H9 (cell line): ENCODE data around the gene ATAD3B. TPM values are rescaled to one million over a fixed set of nuclear protein-coding genes. Genes with fewer than 3 reads are reported as not detected.

Experiments
- DNase-seq: peaks from one replicate; pipeline ENCODE4 v3.0.0-alpha.2; 2017
- H2AFZ ChIP-seq: one replicate; pipeline ENCODE4 v1.6.1; 2013; ENCODE audit warnings: mild to moderate bottlenecking, low read length, control low read depth, moderate library complexity
- H2AK5ac ChIP-seq: 2 replicates; pipeline ENCODE4 v1.6.1; 2013; ENCODE audit warnings: low read length, control low read depth, mixed read lengths; ENCODE audit not compliant: insufficient read length
- H2BK120ac ChIP-seq: one replicate; pipeline ENCODE4 v1.6.1; 2013; ENCODE audit warnings: low read depth, mild to moderate bottlenecking, low read length, control low read depth, inconsistent platforms; ENCODE audit not compliant: poor library complexity, severe bottlenecking
- H2BK12ac ChIP-seq: 2 replicates; pipeline ENCODE4 v1.6.1; 2013; ENCODE audit warnings: low read length, control low read depth, mixed read lengths, low read depth; ENCODE audit not compliant: insufficient read length
- H2BK15ac ChIP-seq: 2 replicates; pipeline ENCODE4 v1.6.1; 2013; ENCODE audit warnings: low read depth, low read length, control low read depth
- H2BK20ac ChIP-seq: one replicate; pipeline ENCODE4 v1.6.1; 2013; ENCODE audit warnings: low read depth, mild to moderate bottlenecking, low read length, control low read depth, inconsistent platforms; ENCODE audit not compliant: poor library complexity, severe bottlenecking
- H2BK5ac ChIP-seq: 2 replicates; pipeline ENCODE4 v1.6.1; 2013; ENCODE audit warnings: low read length, control low read depth, mixed read lengths; ENCODE audit not compliant: insufficient read length
- H3K14ac ChIP-seq: 2 replicates; pipeline ENCODE4 v1.6.1; 2013; ENCODE audit warnings: low read length, control low read depth; ENCODE audit not compliant: insufficient read depth
- H3K18ac ChIP-seq: 2 replicates; pipeline ENCODE4 v1.6.1; 2013; ENCODE audit warnings: low read depth, mild to moderate bottlenecking, mixed read lengths, low read length, control low read depth; ENCODE audit not compliant: insufficient read length
- H3K23ac ChIP-seq: 2 replicates; pipeline ENCODE4 v1.6.1; 2013; ENCODE audit warnings: low read length, control low read depth, mixed read lengths, low read depth; ENCODE audit not compliant: insufficient read length
- H3K23me2 ChIP-seq: 2 replicates; pipeline ENCODE4 v1.6.1; 2013; ENCODE audit warnings: low read depth, mild to moderate bottlenecking, mixed read lengths, low read length, control low read depth; ENCODE audit not compliant: insufficient read length, poor library complexity, severe bottlenecking
- H3K27ac ChIP-seq: 2 replicates; pipeline ENCODE4 v1.5.1; 2013; ENCODE audit warnings: low read length, control low read depth, mixed read lengths, low read depth; ENCODE audit not compliant: insufficient read length
- H3K27me3 ChIP-seq: 2 replicates; pipeline ENCODE4 v1.6.1; 2013; ENCODE audit warnings: low read length, control low read depth, inconsistent platforms; ENCODE audit not compliant: insufficient read depth
- H3K4ac ChIP-seq: 2 replicates; pipeline ENCODE4 v1.6.1; 2013; ENCODE audit warnings: low read depth, mild to moderate bottlenecking, control low read depth, inconsistent platforms, low read length, moderate library complexity
- H3K4me1 ChIP-seq: 2 replicates; pipeline ENCODE4 v1.6.1; 2013; ENCODE audit warnings: low read length, control low read depth, inconsistent platforms; ENCODE audit not compliant: insufficient read depth
- H3K4me2 ChIP-seq: 2 replicates; pipeline ENCODE4 v1.6.1; 2013; ENCODE audit warnings: low read length, control low read depth, mixed read lengths; ENCODE audit not compliant: insufficient read length, insufficient read depth
- H3K56ac ChIP-seq: 2 replicates; pipeline ENCODE4 v1.6.1; 2013; ENCODE audit warnings: low read depth, mild to moderate bottlenecking, mixed read lengths, low read length, control low read depth; ENCODE audit not compliant: insufficient read length
- H3K79me1 ChIP-seq: 2 replicates; pipeline ENCODE4 v1.6.1; 2013; ENCODE audit warnings: low read depth, mild to moderate bottlenecking, moderate library complexity, low read length, control low read depth, inconsistent platforms; ENCODE audit not compliant: insufficient read depth, poor library complexity, severe bottlenecking
- H3K79me2 ChIP-seq: 2 replicates; pipeline ENCODE4 v1.6.1; 2013; ENCODE audit warnings: low read length, control low read depth, inconsistent platforms; ENCODE audit not compliant: insufficient read depth
- H3K9ac ChIP-seq: 2 replicates; pipeline ENCODE4 v1.6.1; 2013; ENCODE audit warnings: low read length, control low read depth, mixed read lengths; ENCODE audit not compliant: insufficient read length; ENCODE audit errors: extremely low read depth
- H3K9me3 ChIP-seq: one replicate; pipeline ENCODE4 v1.6.1; 2013; ENCODE audit warnings: low read depth, low read length, inconsistent platforms; ENCODE audit not compliant: control insufficient read depth
- H3T11ph ChIP-seq: one replicate; pipeline ENCODE4 v1.6.1; 2013; ENCODE audit warnings: mild to moderate bottlenecking, low read length, control low read depth, inconsistent platforms
- H4K20me1 ChIP-seq: one replicate; pipeline ENCODE4 v1.6.1; 2013; ENCODE audit not compliant: control insufficient read depth, insufficient read length, insufficient read depth
- H4K5ac ChIP-seq: 2 replicates; pipeline ENCODE4 v1.6.1; 2013; ENCODE audit warnings: low read depth, mild to moderate bottlenecking, mixed read lengths, low read length, control low read depth; ENCODE audit not compliant: insufficient read length
- H4K8ac ChIP-seq: replicated peaks from 2 replicates; pipeline ENCODE4 v1.6.1; 2013; ENCODE audit warnings: low read length, control low read depth, mixed read lengths, low read depth; ENCODE audit not compliant: insufficient read length
- H4K91ac ChIP-seq: 2 replicates; pipeline ENCODE4 v1.6.1; 2013; ENCODE audit warnings: low read depth, mild to moderate bottlenecking, moderate library complexity, mixed read lengths, low read length, control low read depth; ENCODE audit not compliant: insufficient read length
- H3K27ac Mint-ChIP-seq, 3 experiments: 2 replicates in 2 of 3; 3 replicates in 1 of 3; pipeline ENCODE4 v1.8.0; 2020 to 2021; ENCODE audit warnings: mixed read lengths in 3 of 3, mild to moderate bottlenecking in 1 of 3, moderate library complexity in 1 of 3
- H3K27me3 Mint-ChIP-seq: 2 replicates; pipeline ENCODE4 v1.8.0; 2021; ENCODE audit warnings: low read depth, mild to moderate bottlenecking, moderate library complexity, mixed read lengths
- H3K36me3 Mint-ChIP-seq, 3 experiments: 2 replicates in 2 of 3; 3 replicates in 1 of 3; pipeline ENCODE4 v1.8.0; 2020 to 2021; ENCODE audit warnings: low read depth in 3 of 3, mixed read lengths in 3 of 3; ENCODE audit not compliant: insufficient read depth in 1 of 3
- H3K4me1 Mint-ChIP-seq, 2 experiments: 2 replicates each; pipeline ENCODE4 v1.8.0; 2020; ENCODE audit warnings: mixed read lengths in 2 of 2
- H3K4me3 Mint-ChIP-seq, 2 experiments: 2 replicates in 1 of 2; 3 replicates in 1 of 2; pipeline ENCODE4 v1.8.0; 2020 to 2021; ENCODE audit warnings: mild to moderate bottlenecking in 2 of 2, mixed read lengths in 2 of 2, moderate library complexity in 1 of 2
- H3K9me3 Mint-ChIP-seq, 2 experiments: 2 replicates in 1 of 2; 3 replicates in 1 of 2; pipeline ENCODE4 v1.8.0; 2020; ENCODE audit warnings: mild to moderate bottlenecking in 2 of 2, mixed read lengths in 2 of 2, moderate library complexity in 1 of 2
- WGBS: extraction: QIAGEN DNeasy Blood & Tissue Kit; methylation state at CpG from one replicate; pipeline ENCODE4 v1.1.7; 2013; ENCODE audit warnings: missing lambda C conversion rate, low lambda C conversion rate, mixed read lengths; ENCODE audit not compliant: insufficient read length; ENCODE audit errors: extremely low coverage; 5-methylcytosine and 5-hydroxymethylcytosine counted together
- total RNA-seq: library from RNA; stranded (reverse); gene quantifications from 2 replicates; pipeline ENCODE4 v1.2.1, GENCODE V29; 2021
- TF ChIP-seq, protein P1 (sequence below): fragments of 200-600 bp; sonication (generic); conservative IDR thresholded peaks from 3 replicates; pipeline ENCODE4 v1.8.0; 2021; ENCODE audit warnings: antibody characterized with exemption, mild to moderate bottlenecking

The ATAD3B gene
- total RNA-seq, 1 experiment from 2014 or later: 78.6 TPM

DNA sequence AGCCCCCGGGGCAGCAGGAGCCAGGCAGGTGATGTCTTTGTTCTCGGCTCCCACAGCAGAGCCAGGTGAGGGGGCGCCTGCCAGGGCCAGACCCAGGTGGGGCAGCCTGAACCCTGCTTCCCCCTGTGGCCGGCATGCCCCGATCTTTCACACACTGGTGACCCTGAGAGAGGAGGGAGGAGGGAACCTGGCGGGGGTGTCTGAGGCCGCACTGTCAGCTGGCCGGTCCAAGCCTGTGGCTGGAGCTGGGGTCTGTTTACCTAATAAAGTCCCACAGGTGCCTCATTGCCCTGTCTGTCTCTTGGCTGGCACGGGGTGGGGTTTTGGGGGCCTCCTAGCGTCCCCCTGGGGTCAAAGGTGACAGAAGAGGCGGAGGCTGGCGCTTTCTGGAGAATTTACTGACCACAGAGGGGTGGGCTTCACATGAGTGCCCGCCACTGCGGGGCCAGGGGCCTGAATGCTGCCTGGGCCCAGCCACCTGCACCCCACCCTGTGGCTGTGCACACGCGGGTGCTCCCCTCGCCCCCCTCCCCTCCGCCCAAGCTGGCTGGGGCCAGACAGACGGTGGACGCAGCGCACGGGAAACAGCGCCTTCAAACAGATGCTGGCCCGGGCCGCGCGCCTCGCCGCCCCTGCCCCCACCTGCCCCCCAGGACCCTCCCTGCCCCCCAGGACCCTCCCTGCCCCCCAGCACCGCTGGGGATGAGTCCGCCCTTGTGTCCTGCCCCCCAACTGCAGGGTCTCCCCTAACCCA lies 63.0 kb downstream of the ATAD3B start:
- Histone ChIP-seq H2BK120ac (no peak overlapping the region), H3K27me3 (no peaks in the 10 kb centered on the region), H4K5ac (no peak overlapping the region), H3K4me1 (no peaks in the 10 kb centered on the region), H3K56ac (no peak overlapping the region), H3K79me1 (no peaks in the 10 kb centered on the region), H2BK5ac (no peak overlapping the region), H2BK20ac (no peak overlapping the region), H4K8ac (no peak overlapping the region), H3K27ac (no peak overlapping the region), H3K79me2 (no peaks in the 10 kb centered on the region), H2AFZ (no peak overlapping the region), H2BK12ac (no peak overlapping the region), H3K4ac (no peak overlapping the region), H4K91ac (no peak overlapping the region), H3K23ac (no peak overlapping the region), H3K23me2 (peaks cover 2% of the 10 kb centered on the region), H2BK15ac (no peak overlapping the region), H3K4me2 (no peak overlapping the region), H4K20me1 (no peaks in the 10 kb centered on the region), H3K18ac (no peak overlapping the region), H3K14ac (no peak overlapping the region), H3K9ac (no peak overlapping the region), H3K9me3 (no peaks in the 10 kb centered on the region), H2AK5ac (no peak overlapping the region), H3T11ph (no peak overlapping the region)
- H3K27ac Mint-ChIP-seq: no peak overlapping the region
- TF ChIP-seq, protein P1, sequence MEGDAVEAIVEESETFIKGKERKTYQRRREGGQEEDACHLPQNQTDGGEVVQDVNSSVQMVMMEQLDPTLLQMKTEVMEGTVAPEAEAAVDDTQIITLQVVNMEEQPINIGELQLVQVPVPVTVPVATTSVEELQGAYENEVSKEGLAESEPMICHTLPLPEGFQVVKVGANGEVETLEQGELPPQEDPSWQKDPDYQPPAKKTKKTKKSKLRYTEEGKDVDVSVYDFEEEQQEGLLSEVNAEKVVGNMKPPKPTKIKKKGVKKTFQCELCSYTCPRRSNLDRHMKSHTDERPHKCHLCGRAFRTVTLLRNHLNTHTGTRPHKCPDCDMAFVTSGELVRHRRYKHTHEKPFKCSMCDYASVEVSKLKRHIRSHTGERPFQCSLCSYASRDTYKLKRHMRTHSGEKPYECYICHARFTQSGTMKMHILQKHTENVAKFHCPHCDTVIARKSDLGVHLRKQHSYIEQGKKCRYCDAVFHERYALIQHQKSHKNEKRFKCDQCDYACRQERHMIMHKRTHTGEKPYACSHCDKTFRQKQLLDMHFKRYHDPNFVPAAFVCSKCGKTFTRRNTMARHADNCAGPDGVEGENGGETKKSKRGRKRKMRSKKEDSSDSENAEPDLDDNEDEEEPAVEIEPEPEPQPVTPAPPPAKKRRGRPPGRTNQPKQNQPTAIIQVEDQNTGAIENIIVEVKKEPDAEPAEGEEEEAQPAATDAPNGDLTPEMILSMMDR: no peak
- no CpG with 5 or more reads among the region's 31 CpGs for WGBS
- no peak for DNase-seq
- peaks cover 0 to 4% of the 10 kb centered on the region in 2 experiments; a peak in 2 of 4 replicates for H3K4me1 Mint-ChIP-seq
- no peaks in the 10 kb centered on the region for H3K27me3 Mint-ChIP-seq
- no peak overlapping the region for H3K4me3 Mint-ChIP-seq
- peaks cover 16 to 30% (median 22%) of the 10 kb centered on the region in 3 experiments for H3K36me3 Mint-ChIP-seq
- peaks cover 7 to 8% of the 10 kb centered on the region in 2 experiments; a peak in 4 of 5 replicates for H3K9me3 Mint-ChIP-seq
